H1 (cell line): Measurements from ENCODE around the gene SMIM23. TPM values are rescaled to one million over a fixed set of nuclear protein-coding genes. Genes with fewer than 3 reads are reported as not detected.
A peak's percentile ranks its signal among the peaks of the same experiment; 100 is the strongest.

Experiments
- CTCF ChIA-PET: fragments of 300-600 bp; sonication (Branson Sonifier 250); formaldehyde crosslinking; loops from one replicate; lab custom pipeline; 2021; ENCODE audit not compliant: partially characterized antibody; lab: Charles Lee
- POLR2A ChIA-PET: fragments of 300-600 bp; sonication (Branson Sonifier 250); formaldehyde crosslinking; loops from one replicate; lab custom pipeline; 2021; ENCODE audit warnings: inconsistent platforms; ENCODE audit not compliant: partially characterized antibody; lab: Charles Lee
- DNase-seq, 2 experiments: peaks; one replicate each; pipeline versions ENCODE4 v3.0.0 to v3.0.0-alpha.2; 2010 to 2022; ENCODE audit warnings: low spot score in 2 of 2, low read depth in 1 of 2, mixed read lengths in 1 of 2
- FAIRE-seq: peaks from 2 replicates; lab custom pipeline; 2011; peaks lifted over from hg19 to GRCh38; lab: Jason Lieb, UNC
- H2AFZ ChIP-seq: 2 replicates; pipeline ENCODE4 v1.8.1; 2012; ENCODE audit warnings: low read length, inconsistent platforms
- H2AK5ac ChIP-seq: 2 replicates; pipeline ENCODE4 v1.6.1; 2013; ENCODE audit warnings: low read depth, low read length
- H2BK120ac ChIP-seq: replicated peaks from 2 replicates; pipeline ENCODE3; 2013; ENCODE audit warnings: low read depth, low read length, inconsistent platforms
- H2BK12ac ChIP-seq: 2 replicates; pipeline ENCODE4 v1.6.1; 2013; ENCODE audit warnings: low read depth, low read length
- H2BK15ac ChIP-seq: 2 replicates; pipeline ENCODE4 v1.6.1; 2013; ENCODE audit warnings: low read length
- H2BK20ac ChIP-seq: 2 replicates; pipeline ENCODE4 v1.6.1; 2013; ENCODE audit warnings: low read length
- H2BK5ac ChIP-seq: 2 replicates; pipeline ENCODE4 v1.6.1; 2013; ENCODE audit warnings: low read depth, low read length
- H3K14ac ChIP-seq: 2 replicates; pipeline ENCODE4 v1.6.1; 2013; ENCODE audit warnings: inconsistent platforms; ENCODE audit not compliant: insufficient read length
- H3K18ac ChIP-seq: 2 replicates; pipeline ENCODE4 v1.6.1; 2013; ENCODE audit warnings: low read length; ENCODE audit errors: extremely low read depth
- H3K23ac ChIP-seq: 2 replicates; pipeline ENCODE4 v1.6.1; 2013; ENCODE audit warnings: inconsistent platforms; ENCODE audit not compliant: insufficient read length
- H3K23me2 ChIP-seq: 2 replicates; pipeline ENCODE4 v1.6.1; 2013; ENCODE audit warnings: low read depth, low read length
- H3K27ac ChIP-seq: 2 replicates; pipeline ENCODE4 v1.6.1; 2011; ENCODE audit warnings: low read depth, low read length, inconsistent platforms
- H3K27me3 ChIP-seq, 4 experiments: replicated peaks in 1 of 4; 1 replicate in 1 of 4; 2 replicates in 3 of 4; pipeline versions ENCODE4 v1.6.1 to v1.8.1; 2011 to 2013; ENCODE audit warnings: low read length in 3 of 4, mild to moderate bottlenecking in 3 of 4, inconsistent platforms in 2 of 4, mixed read lengths in 2 of 4, moderate library complexity in 1 of 4; ENCODE audit not compliant: control insufficient read depth in 3 of 4, insufficient read depth in 3 of 4; ENCODE audit errors: extremely low read depth in 1 of 4
- H3K36me3 ChIP-seq, 4 experiments: 2 replicates each; pipeline versions ENCODE4 v1.6.1 to v1.8.1; 2011 to 2013; ENCODE audit warnings: mild to moderate bottlenecking in 4 of 4, low read length in 3 of 4, moderate library complexity in 2 of 4, control low read depth in 1 of 4, inconsistent platforms in 1 of 4; ENCODE audit not compliant: insufficient read depth in 4 of 4, control insufficient read depth in 2 of 4
- H3K4ac ChIP-seq: replicated peaks from 2 replicates; pipeline ENCODE3; 2013; ENCODE audit warnings: low read length, low read depth, mixed read lengths, inconsistent platforms; ENCODE audit not compliant: insufficient read length
- H3K4me1 ChIP-seq, 4 experiments: replicated peaks in 1 of 4; 1 replicate in 1 of 4; 2 replicates in 3 of 4; pipeline versions ENCODE4 v1.6.1 to v1.8.1; 2011 to 2013; ENCODE audit warnings: low read length in 3 of 4, inconsistent platforms in 2 of 4, mixed read lengths in 1 of 4; ENCODE audit not compliant: insufficient read depth in 4 of 4, control insufficient read depth in 3 of 4
- H3K4me2 ChIP-seq, 2 experiments: 2 replicates each; pipeline versions ENCODE4 v1.6.1 to v1.8.1; 2011 to 2013; ENCODE audit warnings: low read depth in 2 of 2, low read length in 2 of 2, control low read depth in 1 of 2, inconsistent platforms in 1 of 2, mild to moderate bottlenecking in 1 of 2; ENCODE audit not compliant: insufficient read depth in 1 of 2
- H3K4me3 ChIP-seq, 4 experiments: fragments of 200-600, 300-600 bp in 1 of 4; sonication (generic), shearing (Covaris generic), sonication (Bioruptor Twin) in 1 of 4; 2 replicates each; pipeline versions ENCODE4 v1.5.1 to v1.8.1; 2011 to 2016; ENCODE audit warnings: low read length in 4 of 4, low read depth in 3 of 4, control low read depth in 2 of 4, inconsistent platforms in 2 of 4, mild to moderate bottlenecking in 2 of 4, mixed read lengths in 1 of 4, moderate library complexity in 1 of 4; ENCODE audit not compliant: insufficient read depth in 2 of 4; ENCODE audit errors: extremely low read depth in 1 of 4
- H3K56ac ChIP-seq: replicated peaks from 2 replicates; pipeline ENCODE3; 2013; ENCODE audit warnings: low read depth, mild to moderate bottlenecking, mixed read lengths, low read length, inconsistent platforms; ENCODE audit not compliant: insufficient read length
- H3K79me1 ChIP-seq: 2 replicates; pipeline ENCODE4 v1.6.1; 2013; ENCODE audit warnings: low read depth, low read length, control low read depth
- H3K79me2 ChIP-seq, 2 experiments: 2 replicates each; pipeline versions ENCODE4 v1.6.1 to v1.8.1; 2012 to 2013; ENCODE audit warnings: low read length in 2 of 2, mild to moderate bottlenecking in 2 of 2, inconsistent platforms in 1 of 2; ENCODE audit not compliant: insufficient read depth in 2 of 2, control insufficient read depth in 1 of 2
- H3K9ac ChIP-seq, 4 experiments: replicated peaks in 1 of 4; 1 replicate in 1 of 4; 2 replicates in 3 of 4; pipeline versions ENCODE4 v1.6.1 to v1.8.1; 2011 to 2013; ENCODE audit warnings: low read depth in 3 of 4, low read length in 3 of 4, control low read depth in 2 of 4, mild to moderate bottlenecking in 2 of 4, moderate library complexity in 2 of 4, inconsistent platforms in 1 of 4; ENCODE audit errors: extremely low read depth in 1 of 4
- H3K9me3 ChIP-seq, 2 experiments: 2 replicates each; pipeline versions ENCODE4 v1.6.1 to v1.8.1; 2012 to 2013; ENCODE audit warnings: mild to moderate bottlenecking in 2 of 2, moderate library complexity in 2 of 2, control low read depth in 1 of 2, inconsistent platforms in 1 of 2, low read depth in 1 of 2, low read length in 1 of 2, mixed read lengths in 1 of 2; ENCODE audit not compliant: insufficient read depth in 2 of 2
- H4K20me1 ChIP-seq, 2 experiments: replicated peaks in 1 of 2; 2 replicates each; pipeline versions ENCODE3 to v1.8.1; 2011 to 2013; ENCODE audit warnings: inconsistent platforms in 2 of 2, low read length in 2 of 2, mild to moderate bottlenecking in 1 of 2; ENCODE audit not compliant: insufficient read depth in 2 of 2, control insufficient read depth in 1 of 2
- H4K5ac ChIP-seq: 2 replicates; pipeline ENCODE4 v1.6.1; 2013; ENCODE audit warnings: low read length, low read depth, mixed read lengths, inconsistent platforms; ENCODE audit not compliant: insufficient read length
- H4K8ac ChIP-seq: 2 replicates; pipeline ENCODE4 v1.8.0; 2013; ENCODE audit warnings: mild to moderate bottlenecking, moderate library complexity, low read length, inconsistent platforms; ENCODE audit not compliant: insufficient read depth; ENCODE audit errors: extremely low read depth
- H4K91ac ChIP-seq: replicated peaks from 2 replicates; pipeline ENCODE3; 2013; ENCODE audit warnings: low read length, mixed read lengths, inconsistent platforms; ENCODE audit not compliant: insufficient read length
- CBX8 ChIP-seq: fragments of 300-800, 300-1000 bp; sonication (generic); IDR thresholded peaks from 2 replicates; pipeline ENCODE4 v1.7.1; 2016; ENCODE audit warnings: low read depth, low read length, borderline replicate concordance
- RBBP5 ChIP-seq: IDR thresholded peaks from 2 replicates; pipeline ENCODE4 v1.7.1; 2012; ENCODE audit warnings: low read depth, mild to moderate bottlenecking, inconsistent platforms, low read length, moderate library complexity, borderline replicate concordance
- polyA plus RNA-seq, 7 experiments: library from polyadenylated mRNA; depleted of rRNA in 3 of 7; stranded (reverse) in 5 of 7; unstranded in 2 of 7; fragments of >200 nt in 5 of 7; fragments of 200-250 nt in 2 of 7; gene quantifications; 1 replicate in 5 of 7; 2 replicates in 1 of 7; 4 replicates in 1 of 7; pipeline versions ENCODE4 v1.2.1 to v1.2.3, GENCODE V29; 2011 to 2013; ENCODE audit warnings: missing spikeins in 2 of 7, mixed read lengths in 2 of 7
- total RNA-seq: library from RNA; stranded (reverse); fragmentation: NEBNext Ultra II Directional; extraction: Animal tissue kit (Norgen Biotek cat#: 25700); gene quantifications from 2 replicates; pipeline ENCODE4 v1.2.1, GENCODE V29; 2021

The SMIM23 gene
- total and polyA plus RNA-seq, 2 of the 8 experiments (the other 6 are each of a cell fraction or from before 2014, with no cell fraction given): not detected

GRCh38 chr5:171808951-171809350, 23.3 kb downstream of the SMIM23 start:
- no peaks in the 10 kb centered on the region for H3K23me2 ChIP-seq
- H3K18ac ChIP-seq: no peak overlapping the region
- H3K4me1 ChIP-seq: peaks cover 4 to 14% (median 8%) of the 10 kb centered on the region in 4 experiments; a peak in 6 of 7 replicates
- no peak overlapping the region for H3K9ac ChIP-seq
- DNase-seq (no peak), FAIRE-seq (no peak)
- peak overlapping the region; percentile 65; the same call in 1 of the 2 replicates for H2BK12ac ChIP-seq
- CTCF ChIA-PET: interaction anchor here (0.6 to 0.7 kb wide), 2 partner anchors 36 to 251 kb away, joined by 3 read pairs; no protein-coding TSS in a partner anchor
- H3K14ac ChIP-seq: no peak overlapping the region
- H3K4me2 ChIP-seq: no peak overlapping the region
- H4K20me1 ChIP-seq: no peaks in the 10 kb centered on the region
- no peak overlapping the region for H2AFZ ChIP-seq
- H2BK120ac ChIP-seq: no peak overlapping the region
- H4K91ac ChIP-seq: no peak overlapping the region
- H3K56ac ChIP-seq: no peak overlapping the region
- H4K5ac ChIP-seq: no peak overlapping the region
- no peak for TF ChIP-seq CBX8
- no peak for TF ChIP-seq RBBP5
- H3K23ac ChIP-seq: no peak overlapping the region
- no peak overlapping the region for H2BK15ac ChIP-seq
- no peak overlapping the region for H2BK20ac ChIP-seq
- H3K27me3 ChIP-seq: peaks cover 0 to 7% (median 2%) of the 10 kb centered on the region in 4 experiments; a peak in 4 of 7 replicates
- no peaks in the 10 kb centered on the region; a peak in 1 of 4 replicates for H3K9me3 ChIP-seq
- no peaks in the 10 kb centered on the region for H3K36me3 ChIP-seq
- H2AK5ac ChIP-seq: no peak overlapping the region
- H4K8ac ChIP-seq: no peak overlapping the region
- no peak overlapping the region for H2BK5ac ChIP-seq
- no peak overlapping the region for H3K4me3 ChIP-seq
- no peak overlapping the region for H3K27ac ChIP-seq
- no peaks in the 10 kb centered on the region for H3K79me1 ChIP-seq
- H3K4ac ChIP-seq: no peak overlapping the region
- H3K79me2 ChIP-seq: no peaks in the 10 kb centered on the region
- POLR2A ChIA-PET: no interaction called here
